H1 (cell line): ENCODE data around the gene NEBL.

Experiments
- CEBPB ChIP-seq: IDR thresholded peaks from 2 replicates; pipeline ENCODE4 v1.6.1; 2012; ENCODE audit warnings: low read depth, low read length
- CREB1 ChIP-seq: IDR thresholded peaks from 2 replicates; pipeline ENCODE4 v1.6.1; 2012; ENCODE audit warnings: inconsistent platforms
- CTBP2 ChIP-seq: IDR thresholded peaks from 2 replicates; pipeline ENCODE4 v1.7.0; 2011; ENCODE audit warnings: borderline replicate concordance, mild to moderate bottlenecking, moderate library complexity, mixed read lengths, low read length; ENCODE audit not compliant: insufficient read depth, insufficient read length
- CTCF ChIP-seq, 3 experiments: IDR thresholded peaks; 1 replicate in 2 of 3; 2 replicates in 1 of 3; pipeline versions ENCODE4 v1.5.1 to v1.6.1; 2011; ENCODE audit warnings: low read length in 3 of 3, mild to moderate bottlenecking in 3 of 3, inconsistent platforms in 2 of 3, low read depth in 1 of 3, moderate library complexity in 1 of 3; ENCODE audit not compliant: insufficient read depth in 1 of 3; ENCODE audit errors: control extremely low read depth in 1 of 3
- EZH2 ChIP-seq: fragments of 200-600 bp; sonication (generic); IDR thresholded peaks from 2 replicates; pipeline ENCODE4 v1.7.1; 2012; ENCODE audit warnings: low read depth, mild to moderate bottlenecking, moderate library complexity, low read length, inconsistent platforms; ENCODE audit not compliant: severe bottlenecking
- JUND ChIP-seq: IDR thresholded peaks from 2 replicates; pipeline ENCODE4 v1.6.1; 2011; ENCODE audit warnings: mild to moderate bottlenecking, improper control_type of control experiment, low read length
- TAF1 ChIP-seq: IDR thresholded peaks from 2 replicates; pipeline ENCODE4 v1.6.1; 2011; ENCODE audit warnings: mild to moderate bottlenecking, low read depth, low read length
- TEAD4 ChIP-seq: IDR thresholded peaks from 2 replicates; pipeline ENCODE4 v1.6.1; 2012; ENCODE audit warnings: low read depth, low read length, inconsistent platforms, mixed read lengths

GRCh38 chr10:20742737-20743541, 154.2 kb downstream of the NEBL start:
- no peak for TF ChIP-seq JUND
- TF ChIP-seq TAF1, result no peak
- no peak for TF ChIP-seq CTCF (IDR thresholded peaks at IDR 0.05; ENCODE audit: control extremely low read depth in 1 of 3, insufficient read depth in 1 of 3, low read depth in 1 of 3, low read length in 3 of 3)
- no peak for TF ChIP-seq CEBPB
- TF ChIP-seq CREB1, result no peak
- TF ChIP-seq CTBP2, result no peak
- TF ChIP-seq EZH2, result no peak
- TF ChIP-seq TEAD4, result no peak
